ENCODE measurements around the gene SETSIP.
"Not testable (repeated sequence)": the region's sequence is repeated elsewhere in the genome, so short reads cannot be mapped to it uniquely, and the experiment has no call there.

SETSIP gene

DNA sequence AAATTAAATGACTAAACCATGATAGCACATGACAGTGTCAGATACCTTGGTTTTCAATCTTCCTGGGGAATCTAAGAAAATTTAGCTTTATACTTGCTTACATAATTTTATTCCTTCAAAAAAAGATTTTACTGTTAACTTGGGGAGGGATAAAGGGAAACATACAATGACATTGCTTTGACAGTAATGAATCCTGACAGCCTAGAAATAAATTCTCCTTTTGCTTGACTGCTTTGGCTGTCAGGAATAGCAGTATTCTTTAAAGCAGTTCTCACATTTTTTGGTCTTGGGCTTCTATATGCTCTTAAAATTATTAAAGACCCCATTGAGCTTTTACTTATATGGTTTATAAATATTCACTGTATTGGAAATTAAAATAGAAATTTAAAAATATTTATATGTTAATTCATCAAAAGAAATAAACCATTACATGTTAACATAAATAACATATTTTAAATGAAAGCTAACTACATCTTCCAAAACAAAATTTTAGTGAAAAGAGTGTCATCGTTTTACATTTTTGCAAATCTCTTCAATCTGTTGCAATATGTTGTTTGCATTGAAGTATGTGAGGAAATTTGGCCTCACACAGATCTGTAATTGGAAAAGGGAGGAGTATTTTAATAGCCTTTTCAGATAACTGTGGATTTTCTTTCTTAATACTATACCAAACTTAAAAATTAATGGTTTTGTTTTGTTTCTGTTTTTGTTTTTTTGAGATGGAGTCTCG lies 29.3 kb downstream of the SETSIP start:
- DNase-seq: no peak

- no peak for DNase-seq
Observed at GRCh38 chr1:92043621-92044020, 31.6 kb downstream of the SETSIP start.

GRCh38 chr1:92040971-92041370 lies 34.2 kb downstream of the SETSIP start:
- DNase-seq: no peak

- no peak for DNase-seq
Observed at GRCh38 chr1:92038695-92039346, 36.4 kb downstream of the SETSIP start.

DNA sequence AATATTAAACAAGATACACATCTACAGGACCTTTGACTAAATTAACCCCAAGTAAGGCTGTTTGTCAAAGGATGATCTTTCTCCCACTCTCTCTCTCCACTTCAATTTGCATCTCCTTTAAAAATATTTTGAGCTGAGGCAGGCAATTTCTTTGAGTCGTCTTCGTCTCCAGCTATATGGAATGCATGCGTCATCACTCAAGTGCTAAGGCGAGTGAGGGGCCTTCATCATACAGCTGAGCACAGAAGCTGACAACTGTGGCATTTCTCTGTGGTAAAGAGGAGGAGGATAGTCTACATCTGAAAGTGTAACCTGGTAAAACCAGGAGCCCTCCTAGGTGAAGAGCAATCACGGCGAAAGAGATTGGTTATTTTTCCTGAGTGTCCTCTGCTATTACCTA lies 37.8 kb downstream of the SETSIP start:
- no peak for DNase-seq

- DNase-seq: no peak
Observed at GRCh38 chr1:92031281-92032110, 43.7 kb downstream of the SETSIP start.

- DNase-seq: no peak
Observed at GRCh38 chr1:92030656-92031107, 44.5 kb downstream of the SETSIP start.

DNA sequence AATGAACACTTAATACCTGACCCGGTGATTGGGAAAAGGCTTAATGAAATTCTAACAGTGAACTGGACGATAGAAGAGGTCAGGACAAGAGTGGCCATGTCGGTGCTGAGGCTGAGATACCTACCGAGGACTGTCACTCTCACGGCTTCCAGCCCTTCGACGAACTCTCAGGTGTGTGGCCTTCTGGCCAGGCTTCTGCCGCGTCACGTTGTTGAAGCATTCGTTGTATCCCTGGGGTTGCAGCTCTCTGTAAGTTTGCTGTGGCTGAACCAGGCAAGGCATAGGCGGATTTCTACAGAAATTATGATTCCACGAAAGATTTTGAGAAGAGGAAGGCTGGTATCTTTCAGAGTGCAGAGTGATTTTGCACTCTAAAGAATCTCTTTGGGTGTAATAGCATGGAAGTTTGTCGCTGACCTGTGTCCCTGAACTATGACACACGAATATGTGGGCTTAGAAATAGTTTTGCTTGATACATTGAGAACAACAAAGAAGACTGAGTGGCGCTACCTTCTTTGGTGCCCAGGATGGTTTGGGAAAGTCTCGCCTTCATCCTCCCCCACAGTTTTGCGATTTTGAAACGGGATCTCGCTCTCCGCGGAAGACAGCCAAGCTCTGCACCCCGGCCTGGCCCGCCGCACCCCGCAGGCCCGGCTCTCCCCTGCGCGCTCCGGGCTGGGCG lies 45.8 kb downstream of the SETSIP start:
- DNase-seq: no peak

DNA sequence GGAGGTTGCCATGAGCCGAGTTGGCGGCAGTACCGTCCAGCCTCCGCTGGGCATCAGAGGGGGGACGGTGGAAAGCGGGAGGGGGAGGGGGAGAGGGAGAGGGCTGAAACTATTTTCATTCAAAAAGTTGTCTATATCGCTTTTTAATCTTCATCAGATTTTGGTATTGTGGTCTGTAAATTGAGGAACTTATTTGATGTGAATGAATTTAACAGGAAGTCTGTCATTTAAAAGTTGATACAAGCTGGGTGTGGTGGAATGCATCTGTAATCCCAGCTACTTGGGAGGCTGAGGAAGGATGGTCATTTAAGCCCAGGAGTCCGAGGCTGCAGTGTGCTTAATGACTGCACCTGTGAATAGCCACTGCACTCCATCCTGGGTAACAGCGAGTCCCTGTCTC lies 48.4 kb downstream of the SETSIP start:
- DNase-seq: no peak

DNA sequence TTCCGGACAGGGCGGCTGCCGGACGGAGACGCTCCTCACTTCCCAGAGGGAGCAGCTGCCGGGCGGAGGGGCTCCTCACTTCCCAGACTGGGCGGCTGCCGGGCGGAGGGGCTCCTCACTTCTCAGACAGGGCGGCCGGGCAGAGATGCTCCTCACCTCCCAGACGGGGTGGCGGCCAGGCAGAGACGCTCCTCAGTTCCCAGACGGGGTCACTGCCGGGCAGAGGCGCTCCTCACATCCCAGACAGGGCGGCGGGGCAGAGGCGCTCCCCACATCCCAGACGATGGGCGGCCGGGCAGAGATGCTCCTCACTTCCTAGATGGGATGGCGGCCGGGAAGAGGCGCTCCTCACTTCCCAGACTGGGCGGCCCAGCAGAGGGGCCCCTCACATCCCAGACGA lies 49.2 kb downstream of the SETSIP start:
- DNase-seq: not testable (repeated sequence)

Measured in CD4-positive, alpha-beta T cell treated with Interferon alpha-2 for 1 hour (primary cell).